H4 (cell line): Measurements from ENCODE around the gene ZMIZ1. TPM values are rescaled to one million over a fixed set of nuclear protein-coding genes. Genes with fewer than 3 reads are reported as not detected.

Experiments
- DNase-seq: peaks from one replicate; pipeline ENCODE4 v3.0.0-alpha.2; 2015; ENCODE audit warnings: low spot score
- total RNA-seq: library from RNA; depleted of rRNA; stranded (reverse); fragments of >200 nt; shearing (Covaris generic); gene quantifications from 2 replicates; pipeline ENCODE4 v1.2.3, GENCODE V29; 2014

Gene ZMIZ1
- total RNA-seq, 1 experiment from 2014 or later, result 10.9 TPM

GRCh38 chr10:79168210-79168609, 99.4 kb downstream of the ZMIZ1 start:
- DNase-seq, result no peak

- no peak for DNase-seq
Observed at GRCh38 chr10:79170226-79170752, 101.5 kb downstream of the ZMIZ1 start.

- DNase-seq, result no peak
Observed at GRCh38 chr10:79170993-79171392, 102.2 kb downstream of the ZMIZ1 start.

- no peak for DNase-seq
Observed at GRCh38 chr10:79171504-79171903, 102.7 kb downstream of the ZMIZ1 start.

- no peak for DNase-seq
Observed at GRCh38 chr10:79172881-79173280, 104.1 kb downstream of the ZMIZ1 start.

- no peak for DNase-seq
Observed at GRCh38 chr10:79173582-79174262, 105.0 kb downstream of the ZMIZ1 start.

GRCh38 chr10:79176052-79176501, 107.3 kb downstream of the ZMIZ1 start:
- DNase-seq, result no peak

- DNase-seq, result no peak
Observed at GRCh38 chr10:79176949-79177602, 108.3 kb downstream of the ZMIZ1 start.

GRCh38 chr10:79178070-79178576, 109.4 kb downstream of the ZMIZ1 start:
- DNase-seq, result no peak

- DNase-seq, result peak; percentile 52
Observed at GRCh38 chr10:79178614-79179163, 109.9 kb downstream of the ZMIZ1 start.

- DNase-seq, result no peak
Observed at GRCh38 chr10:79179164-79179956, 110.6 kb downstream of the ZMIZ1 start.

- DNase-seq, result no peak
Observed at GRCh38 chr10:79179957-79180309, 111.2 kb downstream of the ZMIZ1 start.

- DNase-seq, result no peak
Observed at GRCh38 chr10:79180414-79181221, 111.9 kb downstream of the ZMIZ1 start.

- DNase-seq, result no peak
Observed at GRCh38 chr10:79181227-79181626, 112.5 kb downstream of the ZMIZ1 start.

GRCh38 chr10:79181698-79182521, 113.1 kb downstream of the ZMIZ1 start:
- peak; percentile 60 for DNase-seq

GRCh38 chr10:79182781-79183467, 114.2 kb downstream of the ZMIZ1 start:
- DNase-seq, result no peak

- no peak for DNase-seq
Observed at GRCh38 chr10:79183468-79183865, 114.7 kb downstream of the ZMIZ1 start.

GRCh38 chr10:79184145-79184625, 115.4 kb downstream of the ZMIZ1 start:
- DNase-seq, result peak; percentile 95

- no peak for DNase-seq
Observed at GRCh38 chr10:79184657-79185056, 115.9 kb downstream of the ZMIZ1 start.
